Measurements from ENCODE around the gene IPO4. TPM values are rescaled to one million over a fixed set of nuclear protein-coding genes. Genes with fewer than 3 reads are reported as not detected.

IPO4 gene
- total and polyA plus RNA-seq, 2 of the 13 experiments (the other 11 are each of a cell fraction or from before 2014, with no cell fraction given): 39.0 to 179 TPM

GRCh38 chr14:24146978-24147760, 41.4 kb downstream of the IPO4 start, which contains the start of gene RNF31:
RNF31 (plus strand) TSS chr14:24147498; CDS start chr14:24147699, 201 bp downstream.
- Histone ChIP-seq H3K36me3 (replicated peaks in 1 of 2; ENCODE audit: control insufficient read depth in 1 of 2, insufficient read depth in 2 of 2, low read length in 2 of 2) (peaks cover 39 to 54% of the 10 kb centered on the region in 2 experiments), H3K27ac (ENCODE audit: extremely low read length, insufficient read depth, low read length) (peak within 1 kb of the TSS; percentile 76), H3K4me1 (ENCODE audit: insufficient read depth, low read length) (peaks cover 59% of the 10 kb centered on the region), H3K4me2 (ENCODE audit: low read depth, low read length) (peak within 1 kb of the TSS; percentile 98), H3K4me3 (replicated peaks in 1 of 3; ENCODE audit: insufficient read depth in 1 of 3, low read depth in 2 of 3, low read length in 3 of 3) (peak within 1 kb of the TSS; percentile 91 to 100 (median 96)), H3K27me3 (ENCODE audit: control insufficient read depth in 1 of 2, insufficient read depth in 2 of 2, low read length in 2 of 2) (peaks cover 0 to 3% of the 10 kb centered on the region in 2 experiments; a peak in 1 of 5 replicates), H3K9ac (ENCODE audit: insufficient read depth, low read depth, low read length) (peak within 1 kb of the TSS; percentile 95), H2AFZ (ENCODE audit: low read length) (peak within 1 kb of the TSS; percentile 21), H3K9me3 (ENCODE audit: low read length) (no peaks in the 10 kb centered on the region), H3K79me2 (ENCODE audit: insufficient read depth, low read length) (peaks cover 40% of the 10 kb centered on the region), H4K20me1 (ENCODE audit: insufficient read depth, low read length) (peaks cover 7% of the 10 kb centered on the region)
- intact Hi-C loops (cut with micrococcal nuclease; ENCODE audit: unreplicated experiment) (loop anchor here (1.0 kb wide), 3 partner anchors 14 to 41 kb away; partner anchors contain the start of genes DCAF11, IPO4, IRF9 and NRL), in situ Hi-C loops (cut with HindIII; ENCODE audit: extremely low pct_ligation_motif_present, low pct_unique_long_range_greater_than_20kb) (loop anchor here (25.0 kb wide), 1 partner anchor 835 kb away; the partner anchor contains the start of genes BCL2L2, PABPN1 and PPP1R3E)
- CTCF ChIA-PET (ENCODE audit: low intra/inter-chr PET ratio, low total read pairs): no interaction called here
- DNase-seq (ENCODE audit: low spot score) (peak; percentile 100), FAIRE-seq (peak; percentile 100), ATAC-seq (peak; percentile 90)
- WGBS (ENCODE audit: low lambda C conversion rate): 1% methylated on average over 55 of the region's 57 CpGs
- BruUV-seq (replicated peaks): no TSS peak
- POLR2A ChIA-PET: interaction anchor here (0.6 to 8.5 kb wide), 66 partner anchors 11 to 1558 kb away, joined by 3 to 279 read pairs (median 5); partner anchors contain the start of genes ACIN1, BCL2L2, C14orf119 and CARMIL3
- TF ChIP-seq ZNF142 (CRISPR knock-in tag; IDR thresholded peaks at IDR 0.05): no peak; the same call in 1 of the 2 replicates
- TF ChIP-seq ZNF10 (CRISPR knock-in tag; IDR thresholded peaks at IDR 0.05; ENCODE audit: borderline replicate concordance, low read depth): no peak
- TF ChIP-seq, protein P1, sequence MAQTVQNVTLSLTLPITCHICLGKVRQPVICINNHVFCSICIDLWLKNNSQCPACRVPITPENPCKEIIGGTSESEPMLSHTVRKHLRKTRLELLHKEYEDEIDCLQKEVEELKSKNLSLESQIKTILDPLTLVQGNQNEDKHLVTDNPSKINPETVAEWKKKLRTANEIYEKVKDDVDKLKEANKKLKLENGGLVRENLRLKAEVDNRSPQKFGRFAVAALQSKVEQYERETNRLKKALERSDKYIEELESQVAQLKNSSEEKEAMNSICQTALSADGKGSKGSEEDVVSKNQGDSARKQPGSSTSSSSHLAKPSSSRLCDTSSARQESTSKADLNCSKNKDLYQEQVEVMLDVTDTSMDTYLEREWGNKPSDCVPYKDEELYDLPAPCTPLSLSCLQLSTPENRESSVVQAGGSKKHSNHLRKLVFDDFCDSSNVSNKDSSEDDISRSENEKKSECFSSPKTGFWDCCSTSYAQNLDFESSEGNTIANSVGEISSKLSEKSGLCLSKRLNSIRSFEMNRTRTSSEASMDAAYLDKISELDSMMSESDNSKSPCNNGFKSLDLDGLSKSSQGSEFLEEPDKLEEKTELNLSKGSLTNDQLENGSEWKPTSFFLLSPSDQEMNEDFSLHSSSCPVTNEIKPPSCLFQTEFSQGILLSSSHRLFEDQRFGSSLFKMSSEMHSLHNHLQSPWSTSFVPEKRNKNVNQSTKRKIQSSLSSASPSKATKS (CRISPR knock-in tag; IDR thresholded peaks at IDR 0.05): no peak
- TF ChIP-seq ZNF614 (CRISPR knock-in tag; IDR thresholded peaks at IDR 0.05; ENCODE audit: borderline replicate concordance): no peak; the same call in 1 of the 2 replicates
- TF ChIP-seq ZNF20 (CRISPR knock-in tag; IDR thresholded peaks at IDR 0.05): no peak
- peak; percentile 89 for TF ChIP-seq GABPB1 (CRISPR knock-in tag; IDR thresholded peaks at IDR 0.05)
- TF ChIP-seq ZNF577 (CRISPR knock-in tag; IDR thresholded peaks at IDR 0.05; ENCODE audit: borderline replicate concordance, low read depth): no peak
- peak; percentile 23; the same call in 1 of the 2 replicates for TF ChIP-seq ZNF598 (CRISPR knock-in tag; IDR thresholded peaks at IDR 0.05; ENCODE audit: borderline replicate concordance)
- TF ChIP-seq DR1 (CRISPR knock-in tag; IDR thresholded peaks at IDR 0.05): peak; percentile 12; the same call in 1 of the 2 replicates
- peak; percentile 69 for TF ChIP-seq ZNF574 (CRISPR knock-in tag; IDR thresholded peaks at IDR 0.05)

Data from HepG2 (cell line).